Kasumi-1 (cell line): ENCODE results near the gene MPST.

ENCODE experiments used
- DNase-seq, 2 experiments: peaks; one replicate each; lab custom pipeline; 2025; lab: John Stamatoyannopoulos, UW

Gene MPST

DNA sequence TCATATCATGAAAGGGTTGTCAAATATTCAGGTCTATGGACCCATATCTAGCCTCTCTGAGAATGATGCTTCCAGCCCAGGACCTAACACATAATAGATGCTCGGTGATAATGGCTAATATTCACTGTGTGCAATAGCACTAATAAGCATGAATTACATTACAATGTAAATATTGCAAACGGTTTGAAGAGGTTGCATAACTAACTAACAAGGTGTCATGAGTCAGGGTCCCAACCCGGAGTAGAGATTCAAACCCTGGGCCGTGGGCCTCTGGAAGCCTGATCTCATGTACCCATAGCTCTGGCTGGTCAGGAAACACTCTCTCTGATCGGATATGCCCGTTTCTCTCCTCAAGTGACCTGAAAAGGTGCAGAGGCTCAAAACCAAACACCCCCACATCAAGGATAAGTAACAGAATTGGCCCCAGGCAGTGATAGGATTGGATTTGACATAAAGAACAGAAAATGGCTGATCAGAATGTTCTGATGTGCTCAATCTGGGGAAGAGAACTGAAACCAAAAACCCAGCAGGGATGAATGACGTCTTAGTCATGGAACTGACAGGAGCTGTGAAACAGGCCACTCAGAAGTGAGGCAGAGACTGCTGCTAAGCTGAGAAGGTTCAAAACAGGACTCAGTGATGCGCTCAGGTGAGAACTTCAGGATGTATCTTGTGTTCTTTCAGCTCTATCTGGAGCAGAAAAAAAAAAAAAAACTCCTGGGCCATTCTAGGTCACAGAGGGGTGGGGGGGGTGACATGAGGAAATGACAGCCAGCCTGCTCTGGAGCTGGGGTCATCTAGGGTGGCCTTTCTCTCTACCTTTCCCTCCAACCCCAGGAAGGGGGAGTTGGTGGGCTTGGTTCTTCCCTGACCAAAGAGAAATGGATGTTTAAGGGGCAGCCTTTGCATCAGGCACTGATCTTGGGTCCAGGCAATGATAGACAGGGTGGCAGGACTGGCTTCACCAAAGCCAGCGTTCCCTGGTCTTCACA lies 25.4 kb downstream of the MPST start:
- no peak for DNase-seq

DNA sequence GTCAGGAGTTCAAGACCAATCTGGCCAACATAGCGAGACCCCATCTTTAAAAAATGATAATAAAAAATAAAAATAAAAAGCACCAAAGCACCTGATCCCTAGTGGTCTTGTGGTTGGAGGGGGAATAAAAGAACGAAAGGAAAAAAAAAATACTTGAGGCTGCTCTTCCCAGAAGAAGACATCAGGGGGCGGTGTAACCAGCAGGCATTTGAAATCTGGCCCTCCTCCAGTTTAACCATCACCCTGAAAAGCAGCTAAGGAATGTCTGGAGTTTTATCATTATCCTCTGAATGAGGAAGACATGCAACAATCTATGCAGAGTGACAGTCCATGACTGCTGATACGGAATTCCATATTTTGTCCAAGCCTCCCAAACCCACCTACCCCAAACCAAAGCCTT lies 26.4 kb downstream of the MPST start:
- DNase-seq: peak; percentile 54 to 64

DNA sequence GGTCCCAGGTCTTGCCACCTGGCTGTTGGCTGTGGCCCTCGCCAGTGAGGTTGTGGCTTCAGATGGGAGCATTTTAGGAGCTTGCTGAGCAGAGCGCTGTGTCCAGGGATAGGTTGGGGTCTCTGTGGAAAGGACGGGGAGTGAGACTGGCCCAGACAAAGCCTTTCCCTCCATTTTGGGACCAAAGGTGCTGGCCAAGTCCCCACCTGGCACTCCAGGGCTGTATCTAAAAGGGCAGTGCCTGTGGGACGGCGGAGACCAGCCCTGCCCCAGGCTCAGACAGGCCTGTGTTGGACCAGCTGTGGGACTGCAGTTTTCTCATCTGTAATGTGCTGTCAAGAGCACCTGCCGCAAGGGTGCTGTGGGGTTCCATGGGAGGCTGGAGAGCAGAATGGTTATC lies 27.0 kb downstream of the MPST start:
- DNase-seq: no peak

DNA sequence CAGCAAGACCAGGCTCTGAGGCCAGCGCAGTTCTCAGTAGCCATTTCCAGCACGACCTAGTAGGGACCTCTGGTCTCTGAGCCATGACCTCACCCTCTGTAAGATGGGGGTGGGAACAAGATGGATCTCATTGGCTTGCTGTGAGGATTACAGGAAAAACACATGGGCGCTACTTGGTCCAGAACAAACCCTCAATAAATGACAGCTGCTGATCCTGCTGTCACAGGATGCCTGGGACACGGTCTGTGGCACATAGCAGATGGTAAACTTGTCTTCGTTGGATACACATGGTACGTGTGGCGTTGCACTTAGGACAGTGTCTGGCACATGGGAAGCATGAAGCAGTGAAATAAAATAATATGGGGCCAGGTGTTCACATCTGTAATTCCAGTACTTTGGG lies 27.5 kb downstream of the MPST start:
- DNase-seq: no peak

DNA sequence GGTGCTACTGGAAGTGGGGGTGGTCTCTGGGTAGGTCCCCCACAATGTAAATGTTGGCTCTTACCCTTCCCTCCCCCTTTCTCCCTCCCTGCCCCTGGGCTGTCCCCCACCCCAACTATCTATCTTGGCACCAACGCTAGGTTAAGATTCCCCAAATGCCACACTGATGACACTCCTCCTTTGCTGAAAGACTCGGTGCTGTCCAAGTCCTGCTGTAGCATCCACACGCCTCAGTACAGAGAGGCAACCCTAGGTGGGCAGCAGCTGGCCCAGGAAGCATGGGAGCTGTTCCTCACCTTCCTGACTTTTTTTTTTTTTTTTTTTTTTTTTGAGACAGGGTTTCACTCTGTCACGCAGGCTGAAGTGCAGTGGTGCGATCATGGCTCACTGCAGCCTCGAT lies 28.6 kb downstream of the MPST start:
- DNase-seq: no peak

DNA sequence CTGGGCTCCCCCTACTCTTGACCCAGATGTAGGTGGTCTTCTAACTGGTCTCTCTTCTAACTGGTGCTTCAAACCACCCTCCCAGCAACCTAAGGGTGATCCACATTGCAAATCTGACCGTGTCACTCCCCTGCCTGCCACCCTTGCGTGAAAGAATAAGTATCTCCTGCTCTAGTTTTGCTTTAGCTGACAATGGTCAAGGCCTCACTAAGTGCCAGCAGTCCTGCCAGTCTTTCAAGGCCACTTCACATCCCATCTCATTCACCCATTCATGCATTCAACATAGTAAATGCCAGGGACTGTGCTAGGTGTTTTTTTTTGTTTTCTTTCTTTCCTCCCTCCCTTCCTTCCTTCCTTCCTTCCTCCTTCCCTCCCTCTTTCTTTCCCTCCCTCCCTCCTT lies 29.7 kb downstream of the MPST start:
- no peak for DNase-seq

DNA sequence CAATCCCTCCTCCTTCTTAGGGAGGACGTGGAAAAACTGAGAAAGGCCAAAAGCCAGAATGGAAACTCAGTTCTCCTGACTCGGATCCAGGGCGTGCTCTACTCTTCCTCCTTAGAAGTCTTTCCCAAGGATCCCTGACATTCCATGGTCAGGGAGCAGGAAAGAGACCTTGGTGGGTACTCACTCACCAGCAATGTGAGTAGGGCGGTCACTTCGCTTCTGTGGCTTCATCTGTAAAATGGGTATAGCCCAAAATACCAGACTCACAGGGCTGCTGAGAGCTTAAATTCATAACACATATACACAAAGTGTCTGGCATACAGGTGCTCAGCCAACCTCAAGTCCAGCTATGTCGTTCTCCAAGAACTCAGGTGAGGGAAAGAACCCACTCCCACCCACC lies 31.4 kb downstream of the MPST start:
- no peak for DNase-seq

DNA sequence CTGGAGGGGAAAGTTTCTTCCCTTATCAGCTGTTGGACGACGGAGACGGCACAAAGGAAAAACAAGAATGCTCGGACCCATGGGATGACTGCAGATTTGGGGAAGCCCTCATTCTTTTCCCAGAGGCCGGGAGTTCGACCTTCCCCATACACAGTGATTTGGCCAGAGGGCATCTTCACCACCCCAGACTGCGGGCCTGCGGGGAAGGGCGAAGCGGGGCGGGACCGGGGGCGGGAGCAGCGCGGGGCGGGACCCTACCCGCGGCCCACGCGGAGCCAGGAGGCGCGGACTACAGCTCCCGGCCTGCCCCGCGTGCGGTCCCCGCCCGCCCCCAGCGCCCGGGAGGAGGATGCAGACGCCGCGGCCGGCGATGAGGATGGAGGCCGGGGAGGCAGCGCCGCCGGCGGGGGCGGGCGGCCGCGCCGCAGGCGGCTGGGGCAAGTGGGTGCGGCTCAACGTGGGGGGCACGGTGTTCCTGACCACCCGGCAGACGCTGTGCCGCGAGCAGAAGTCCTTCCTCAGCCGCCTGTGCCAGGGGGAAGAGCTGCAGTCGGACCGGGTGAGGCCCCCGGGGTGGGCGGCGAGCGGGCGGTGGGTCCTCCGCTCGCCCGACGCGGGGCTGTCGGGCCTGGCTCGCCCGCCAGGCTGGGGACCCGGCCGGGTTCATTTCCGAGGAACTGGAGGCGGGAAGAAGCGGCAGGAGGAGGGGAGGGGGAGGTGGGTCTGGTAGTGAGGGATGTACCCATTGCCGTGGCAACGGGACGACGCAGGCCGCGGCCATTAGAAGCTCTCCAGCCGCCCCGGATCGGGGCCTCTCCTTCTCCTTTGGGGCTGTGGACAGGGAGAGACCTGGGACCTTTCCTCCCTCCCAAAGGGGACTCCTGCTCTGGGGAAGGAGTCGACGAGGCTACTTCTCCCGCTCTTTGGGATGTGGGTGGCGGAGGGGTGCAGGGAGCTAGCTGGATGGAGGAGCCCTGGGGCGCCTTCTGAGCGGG lies 32.1 kb downstream of the MPST start, which contains the start of gene KCTD17:
Gene KCTD17, plus strand, starts transcription at position 352 of the 995 bp plus-strand sequence. Its CDS starts 19 bp downstream, at position 371.
- peak; percentile 32 to 40 for DNase-seq

DNA sequence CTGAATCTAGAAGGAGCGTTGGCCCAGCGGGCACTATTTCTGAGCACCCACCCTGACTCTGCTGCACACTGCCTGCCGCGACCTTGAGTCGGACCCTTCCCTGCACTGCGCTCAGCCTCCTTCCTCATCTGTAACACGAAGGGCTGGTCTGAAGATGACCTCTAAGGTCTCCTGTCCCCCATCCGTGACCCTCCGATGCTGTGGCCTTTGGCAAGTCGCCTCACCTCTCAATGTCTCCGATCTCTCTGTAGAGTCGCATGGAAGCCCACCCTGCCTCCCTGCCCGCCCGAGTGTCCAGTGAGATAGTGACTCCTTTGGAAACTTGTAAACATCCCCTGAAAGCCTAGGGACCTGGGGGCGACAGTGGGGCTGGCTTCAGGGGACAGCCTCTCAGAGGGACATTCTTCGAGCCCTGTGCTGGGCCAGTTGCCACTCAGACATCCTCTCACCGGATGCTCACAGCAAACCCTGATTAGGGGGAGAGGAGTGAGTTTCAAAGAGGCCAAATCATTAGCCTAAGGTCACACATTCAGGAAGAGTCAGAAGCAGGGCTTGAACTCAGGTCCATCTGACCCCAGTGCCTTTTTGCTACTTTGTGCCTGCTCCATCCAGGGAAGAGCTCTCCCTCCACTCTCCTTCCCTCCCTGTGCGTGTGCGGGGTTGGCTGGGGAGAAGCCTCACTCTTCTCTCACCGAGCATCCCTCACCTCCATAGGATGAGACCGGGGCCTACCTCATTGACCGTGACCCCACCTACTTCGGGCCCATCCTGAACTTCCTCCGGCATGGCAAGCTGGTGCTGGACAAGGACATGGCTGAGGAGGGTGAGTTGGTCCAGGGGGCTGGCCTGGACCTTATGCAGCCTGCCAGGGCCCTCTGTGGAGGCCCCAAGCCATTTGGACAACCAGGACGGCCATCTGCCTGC lies 33.1 kb downstream of the MPST start:
- no peak for DNase-seq

DNA sequence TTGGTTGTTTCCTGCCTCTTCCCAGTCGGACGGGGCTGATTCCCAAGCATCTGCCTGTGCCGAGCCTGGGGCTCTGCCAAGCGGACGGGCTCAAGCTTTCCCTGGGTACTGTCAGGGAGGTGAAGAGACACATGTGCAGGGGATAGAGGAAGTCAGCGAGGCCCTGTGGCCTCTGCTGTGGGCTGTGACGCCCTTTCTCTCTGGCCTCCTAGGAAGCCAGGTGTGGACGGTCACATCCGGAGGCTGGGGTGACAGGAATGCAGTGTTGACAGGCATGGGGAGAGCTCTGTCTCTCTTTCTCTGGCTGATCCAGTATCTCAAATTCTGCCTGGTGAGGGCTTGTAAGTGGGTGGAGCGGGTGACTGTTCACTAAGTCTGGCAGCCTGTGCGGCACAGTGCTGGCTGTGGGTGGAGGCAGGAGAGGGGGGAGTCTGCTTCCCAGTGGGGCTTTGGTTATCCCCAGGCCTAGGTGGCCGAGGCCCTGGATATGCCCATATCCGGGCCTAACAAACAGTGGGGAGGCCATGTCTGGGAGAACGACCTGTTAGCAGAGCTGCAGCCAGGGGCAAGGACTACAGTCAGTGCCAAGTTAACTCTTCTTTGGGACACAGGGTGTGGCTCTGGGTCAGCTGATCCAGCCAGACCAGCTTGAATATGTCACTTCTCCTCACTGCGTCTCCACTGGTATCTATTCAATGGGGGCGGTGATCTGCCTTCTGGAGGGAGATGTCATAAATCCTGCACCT lies 33.9 kb downstream of the MPST start:
- DNase-seq: no peak

DNA sequence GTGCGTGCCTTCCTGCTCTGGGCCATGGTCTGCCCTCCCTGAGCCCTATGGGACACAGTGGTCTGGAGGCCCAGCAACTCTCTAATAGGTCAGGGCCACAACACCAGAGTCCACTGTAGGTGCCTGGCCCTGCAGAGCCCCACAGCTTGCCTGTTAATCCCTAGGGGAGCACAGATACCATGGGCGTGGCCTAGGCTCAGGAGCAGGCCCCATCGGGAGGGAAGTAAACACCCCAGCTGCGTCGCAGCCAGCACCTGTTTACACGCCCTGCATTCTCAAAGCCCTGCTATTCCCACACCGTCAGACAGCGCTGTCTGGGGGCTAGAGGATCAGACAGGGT lies 34.5 kb downstream of the MPST start:
- no peak for DNase-seq

DNA sequence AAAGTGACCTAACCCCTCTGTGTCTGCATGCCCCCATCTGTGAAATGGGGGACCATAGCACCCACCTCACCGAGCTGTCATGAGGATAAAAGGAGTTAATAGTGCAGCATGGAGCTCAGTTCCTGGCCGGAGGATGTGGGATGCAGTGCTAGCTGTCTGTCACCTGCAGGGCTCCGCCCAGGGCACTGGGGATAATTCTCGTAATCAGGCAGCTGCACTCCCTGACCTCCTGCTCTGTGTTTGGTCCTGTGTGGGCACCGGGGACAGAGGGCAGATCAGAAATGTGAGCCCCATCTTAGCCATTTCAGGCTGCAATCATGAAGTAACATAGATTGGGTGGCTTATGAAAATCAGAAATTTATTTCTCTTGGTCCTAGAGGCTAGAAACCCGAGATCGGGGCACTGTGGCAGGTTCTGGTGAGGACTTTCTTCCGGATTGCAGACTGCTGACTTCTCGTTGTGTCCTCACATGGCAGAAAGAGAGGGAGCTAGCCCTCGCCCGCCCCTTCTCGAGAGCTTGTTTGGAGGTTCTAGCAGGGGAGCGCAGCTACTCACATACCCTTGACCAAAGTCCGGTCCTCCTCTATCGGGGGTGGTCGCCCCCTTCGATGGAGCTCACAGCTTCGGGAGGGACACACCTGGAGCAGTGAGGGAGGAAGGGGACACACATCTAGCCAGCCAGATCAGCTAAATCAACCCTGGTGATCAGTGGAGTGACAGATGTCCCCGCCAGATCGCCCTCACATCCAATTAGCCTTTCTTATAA lies 35.2 kb downstream of the MPST start:
- DNase-seq: no peak

DNA sequence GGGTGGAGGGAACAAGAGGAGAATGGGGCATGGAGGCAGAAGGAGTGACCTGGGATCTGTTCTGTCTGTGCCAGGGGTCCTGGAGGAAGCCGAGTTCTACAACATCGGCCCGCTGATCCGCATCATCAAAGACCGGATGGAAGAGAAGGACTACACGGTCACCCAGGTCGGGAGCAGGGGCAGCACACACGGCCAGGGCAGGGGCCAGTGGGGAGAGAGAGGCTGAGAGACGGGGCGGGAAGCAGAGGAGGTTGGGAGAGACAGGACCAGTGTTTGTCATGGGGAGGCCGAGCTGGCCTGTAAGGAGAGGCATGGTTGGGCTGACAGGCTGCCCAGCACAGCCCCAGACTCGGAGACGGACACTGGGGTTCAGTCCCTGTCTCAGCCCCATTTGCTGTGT lies 36.7 kb downstream of the MPST start:
- DNase-seq: no peak

DNA sequence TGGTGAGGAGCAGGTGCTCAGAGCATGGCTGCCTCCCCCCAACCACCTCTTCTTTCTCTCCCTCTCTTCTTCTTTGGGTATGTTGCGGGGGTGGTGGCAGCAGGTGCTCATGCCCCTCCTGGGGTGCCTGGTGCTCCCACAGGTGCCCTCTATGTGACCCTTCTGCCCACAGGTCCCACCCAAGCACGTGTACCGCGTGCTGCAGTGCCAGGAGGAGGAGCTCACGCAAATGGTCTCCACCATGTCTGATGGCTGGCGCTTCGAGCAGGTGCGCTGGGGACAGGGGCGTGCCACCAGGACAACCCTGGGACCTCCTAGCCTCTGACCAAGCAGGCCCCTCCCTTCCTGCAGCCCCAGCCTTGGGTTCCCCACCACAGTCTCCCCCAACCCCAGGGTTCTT lies 37.7 kb downstream of the MPST start:
- no peak for DNase-seq

DNA sequence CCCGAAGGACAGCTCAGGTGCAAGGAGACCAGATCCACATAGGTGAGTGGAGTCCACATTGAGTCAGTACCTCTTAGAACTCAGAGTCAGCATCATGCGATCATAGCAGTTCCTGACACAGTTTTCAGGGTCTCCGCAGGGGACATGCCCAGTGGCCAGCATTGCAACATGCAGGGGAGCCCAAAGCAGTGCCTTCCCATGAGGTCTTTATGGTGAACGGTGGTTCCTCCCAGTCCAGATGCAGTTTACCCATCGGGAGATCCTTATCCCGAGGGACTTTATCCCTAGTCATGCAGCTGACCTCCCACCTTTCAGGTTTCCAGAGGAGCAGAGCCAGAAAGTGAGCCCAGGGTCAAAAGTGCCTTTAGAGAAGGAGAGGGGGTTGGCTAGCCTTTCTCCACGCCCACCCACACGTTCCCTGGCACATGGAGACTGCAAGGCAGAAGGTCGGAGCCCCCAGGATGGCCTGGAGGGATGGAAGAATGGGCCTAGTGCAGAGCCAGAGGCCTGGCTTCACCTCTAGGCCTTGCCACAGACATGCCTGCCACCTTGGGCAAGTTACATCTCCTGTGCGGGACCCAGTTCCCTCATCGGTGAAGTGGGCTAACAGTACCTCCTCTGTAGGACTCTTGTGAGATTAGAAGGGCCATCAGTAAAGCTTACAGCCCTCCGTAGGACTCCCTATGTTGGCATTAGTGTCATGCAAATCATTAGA lies 38.4 kb downstream of the MPST start:
- no peak for DNase-seq

DNA sequence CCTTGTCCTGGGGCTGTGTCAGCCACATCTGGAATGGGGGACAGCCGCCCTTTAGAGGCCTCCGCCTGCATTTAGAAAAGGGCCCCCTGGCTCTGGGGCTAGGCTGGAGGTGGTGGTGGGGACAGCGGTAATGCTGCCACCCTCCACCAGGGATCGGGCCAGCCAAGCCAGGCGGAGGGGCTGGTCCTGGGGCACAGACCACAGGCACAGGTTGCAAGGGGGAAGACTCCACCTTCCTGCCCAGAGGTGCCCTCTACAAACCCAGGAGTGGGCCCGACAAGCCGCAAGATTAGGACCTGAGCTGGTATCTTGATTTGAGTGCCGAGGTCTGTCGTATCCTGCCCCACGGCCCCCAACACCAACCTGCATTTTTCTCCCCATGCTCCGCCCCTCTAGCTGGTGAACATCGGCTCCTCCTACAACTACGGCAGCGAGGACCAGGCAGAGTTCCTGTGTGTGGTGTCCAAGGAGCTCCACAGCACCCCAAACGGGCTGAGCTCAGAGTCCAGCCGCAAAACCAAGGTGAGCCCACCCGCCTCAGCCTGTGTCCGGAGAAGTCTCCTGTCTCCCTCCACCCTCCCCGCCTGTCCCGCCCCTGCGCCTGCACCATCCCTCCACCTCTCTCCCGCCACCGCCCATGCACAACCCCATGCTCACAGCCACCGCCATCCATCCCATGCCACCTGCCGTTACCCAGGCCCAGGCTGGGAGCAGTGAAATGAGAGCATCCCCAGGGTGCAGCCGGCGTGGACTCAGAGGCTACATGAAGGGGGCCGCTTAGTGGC lies 39.6 kb downstream of the MPST start:
- DNase-seq: no peak

DNA sequence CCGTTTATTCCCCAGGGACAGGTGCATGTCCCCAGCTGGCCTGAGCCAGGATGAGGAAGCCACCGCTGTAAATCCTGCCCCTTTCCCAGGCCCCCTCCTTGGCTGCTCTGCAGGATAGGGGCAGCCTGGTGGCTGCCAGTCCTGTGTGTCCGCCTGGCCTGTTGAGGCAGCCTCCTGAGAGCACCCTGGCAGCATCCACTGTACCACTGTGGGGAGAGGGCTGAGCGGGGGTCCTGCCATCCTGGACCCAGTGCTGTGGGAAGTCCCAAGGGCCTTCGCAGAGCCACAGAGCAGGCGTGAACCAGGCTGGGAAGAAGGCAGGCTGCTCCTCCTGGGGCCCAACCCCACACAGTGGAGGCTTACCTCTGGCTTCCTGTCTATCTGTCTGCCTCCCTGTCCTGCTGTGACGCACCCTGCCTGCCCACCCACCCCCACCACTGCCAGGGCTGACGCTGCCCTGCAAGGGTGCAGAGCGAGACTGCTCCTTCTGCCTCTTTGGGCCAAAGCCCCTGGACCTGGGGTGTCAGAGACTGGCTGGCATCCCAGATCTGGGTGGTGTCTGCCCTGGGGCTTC lies 40.4 kb downstream of the MPST start:
- DNase-seq: no peak
